HG03520 (cell line): ENCODE measurements around the gene MDFI.

Source experiments
- ATAC-seq: cut with Tn5 transposase; IDR thresholded peaks from one replicate; pipeline ENCODE4 v1.9.1; 2021; ENCODE audit warnings: mild to moderate bottlenecking, moderate library complexity; ENCODE audit not compliant: unreplicated experiment

The MDFI gene

GRCh38 chr6:41630946-41631345, 7.3 kb upstream of the MDFI start:
- ATAC-seq, result no peak

- no peak for ATAC-seq
Observed at GRCh38 chr6:41633056-41633634, 5.1 kb upstream of the MDFI start.

- ATAC-seq, result no peak
Observed at GRCh38 chr6:41634657-41635056, 3.6 kb upstream of the MDFI start.

- no peak for ATAC-seq
Observed at GRCh38 chr6:41635365-41635764, 2.9 kb upstream of the MDFI start.

GRCh38 chr6:41636833-41637193, 1.5 kb upstream of the MDFI start:
- ATAC-seq, result no peak

- no peak for ATAC-seq
Observed at GRCh38 chr6:41637194-41638001, 870 bp upstream of the MDFI start.

GRCh38 chr6:41638935-41639808, 904 bp downstream of the MDFI start:
- ATAC-seq, result no peak

- ATAC-seq, result no peak
Observed at GRCh38 chr6:41639809-41640371, 1.6 kb downstream of the MDFI start.

- ATAC-seq, result no peak
Observed at GRCh38 chr6:41640426-41640825, 2.2 kb downstream of the MDFI start.

GRCh38 chr6:41641352-41641925, 3.2 kb downstream of the MDFI start:
- no peak for ATAC-seq

- ATAC-seq, result no peak
Observed at GRCh38 chr6:41642090-41642959, 4.1 kb downstream of the MDFI start.

GRCh38 chr6:41642960-41643898, 5.0 kb downstream of the MDFI start:
- no peak for ATAC-seq

GRCh38 chr6:41643899-41644269, 5.6 kb downstream of the MDFI start:
- ATAC-seq, result no peak

GRCh38 chr6:41644297-41644879, 6.1 kb downstream of the MDFI start:
- no peak for ATAC-seq

- ATAC-seq, result no peak
Observed at GRCh38 chr6:41645007-41645618, 6.8 kb downstream of the MDFI start.

GRCh38 chr6:41646026-41646795, 7.9 kb downstream of the MDFI start:
- no peak for ATAC-seq

- no peak for ATAC-seq
Observed at GRCh38 chr6:41647061-41647511, 8.8 kb downstream of the MDFI start.
